Astrocyte of the spinal cord (primary cell): ENCODE measurements around the gene SLC22A8.

ENCODE experiments used
- DNase-seq: peaks from one replicate; pipeline ENCODE4 v3.0.0; 2011; ENCODE audit warnings: low read depth, low spot score
- H3K4me3 ChIP-seq: 2 replicates; pipeline ENCODE4 v1.5.1; 2011; ENCODE audit warnings: low read depth, mild to moderate bottlenecking, low read length, moderate library complexity
- CTCF ChIP-seq: IDR thresholded peaks from 2 replicates; pipeline ENCODE4 v1.5.1; 2012; ENCODE audit warnings: low read depth, mild to moderate bottlenecking, low read length, inconsistent platforms
- in situ Hi-C: cut with HindIII; loops from 2 replicates; pipeline ENCODE4 v1.10.0; 2017; ENCODE audit warnings: low sequenced_read_pairs

The SLC22A8 gene

GRCh38 chr11:62981743-62982142, 33.9 kb downstream of the SLC22A8 start:
- DNase-seq: no peak
- no peak for TF ChIP-seq CTCF
- no peak overlapping the region for H3K4me3 ChIP-seq
- in situ Hi-C loops: no loop called here

- no peak for DNase-seq
- in situ Hi-C loops: no loop called here
- TF ChIP-seq CTCF: no peak
- H3K4me3 ChIP-seq: no peak overlapping the region
Observed at GRCh38 chr11:62980133-62980760, 35.4 kb downstream of the SLC22A8 start.

GRCh38 chr11:62976109-62976508, 39.5 kb downstream of the SLC22A8 start:
- no peak for TF ChIP-seq CTCF
- in situ Hi-C loops: no loop called here
- no peak overlapping the region for H3K4me3 ChIP-seq
- DNase-seq: no peak

- no peak for DNase-seq
- peak; percentile 36 for TF ChIP-seq CTCF
- H3K4me3 ChIP-seq: no peak overlapping the region
- in situ Hi-C loops: no loop called here
Observed at GRCh38 chr11:62974848-62975522, 40.7 kb downstream of the SLC22A8 start.

GRCh38 chr11:62965574-62965973, 50.1 kb downstream of the SLC22A8 start:
- TF ChIP-seq CTCF: no peak
- no peak for DNase-seq
- in situ Hi-C loops: no loop called here
- no peak overlapping the region for H3K4me3 ChIP-seq

- H3K4me3 ChIP-seq: no peak overlapping the region
- DNase-seq: no peak
- in situ Hi-C loops: no loop called here
- no peak for TF ChIP-seq CTCF
Observed at GRCh38 chr11:62962391-62962790, 53.2 kb downstream of the SLC22A8 start.
